HepG2 (cell line): ENCODE results near the gene C9orf50. TPM values are rescaled to one million over a fixed set of nuclear protein-coding genes. Genes with fewer than 3 reads are reported as not detected.
A peak's percentile ranks its signal among the peaks of the same experiment; 100 is the strongest.

Source experiments
- EP300 ChIP-seq, 3 experiments: sonication (generic) in 1 of 3; formaldehyde crosslinking in 1 of 3; IDR thresholded peaks; 2 replicates each; pipeline versions ENCODE4 v1.5.1 to v1.6.1; 2011 to 2020; ENCODE audit warnings: low read depth in 2 of 3, low read length in 2 of 3, borderline replicate concordance in 1 of 3, improper control_type of control experiment in 1 of 3, mild to moderate bottlenecking in 1 of 3, missing genetic modification reagents in 1 of 3, moderate library complexity in 1 of 3
- FOXC1 ChIP-seq: sonication (generic); formaldehyde crosslinking; IDR thresholded peaks from 2 replicates; pipeline ENCODE4 v1.8.0; 2022; ENCODE audit warnings: mild to moderate bottlenecking, missing genetic modification reagents, borderline replicate concordance
- GABPB1 ChIP-seq: IDR thresholded peaks from 2 replicates; pipeline ENCODE4 v1.6.1; 2016; ENCODE audit warnings: mild to moderate bottlenecking, missing genetic modification reagents, moderate library complexity, missing compliant biosample characterization
- GTF3A ChIP-seq: sonication (generic); formaldehyde crosslinking; conservative IDR thresholded peaks from 2 replicates; pipeline ENCODE4 v1.4.0; 2020; ENCODE audit warnings: mild to moderate bottlenecking, missing genetic modification reagents
- MAFK ChIP-seq, 2 experiments: IDR thresholded peaks in 1 of 2; conservative IDR thresholded peaks in 1 of 2; 2 replicates each; pipeline ENCODE4 v1.6.1; 2011; ENCODE audit warnings: improper control_type of control experiment in 2 of 2, low read length in 2 of 2
- PITX1 ChIP-seq: sonication (generic); formaldehyde crosslinking; IDR thresholded peaks from 2 replicates; pipeline ENCODE4 v1.5.1; 2020; ENCODE audit warnings: mild to moderate bottlenecking, missing genetic modification reagents
- SP5 ChIP-seq: IDR thresholded peaks from 2 replicates; pipeline ENCODE4 v1.6.1; 2016; ENCODE audit warnings: low read depth, borderline replicate concordance
- TCF7 ChIP-seq: sonication (generic); IDR thresholded peaks from 2 replicates; pipeline ENCODE4 v1.6.1; 2016; ENCODE audit warnings: antibody characterized with exemption, low read depth
- ZNF280D ChIP-seq: sonication (generic); formaldehyde crosslinking; IDR thresholded peaks from 2 replicates; pipeline ENCODE4 v1.5.1; 2020; ENCODE audit warnings: mild to moderate bottlenecking, missing genetic modification reagents
- ZNF512B ChIP-seq: sonication (generic); formaldehyde crosslinking; IDR thresholded peaks from 2 replicates; pipeline ENCODE4 v1.5.1; 2020; ENCODE audit warnings: missing genetic modification reagents, mild to moderate bottlenecking, borderline replicate concordance
- ZSCAN9 ChIP-seq: IDR thresholded peaks from 2 replicates; pipeline ENCODE4 v1.6.1; 2016; ENCODE audit warnings: borderline replicate concordance
- ZZZ3 ChIP-seq: sonication (generic); formaldehyde crosslinking; IDR thresholded peaks from 2 replicates; pipeline ENCODE4 v1.4.0; 2020; ENCODE audit warnings: missing genetic modification reagents, mild to moderate bottlenecking, borderline replicate concordance
- polyA plus RNA-seq, 8 experiments: library from polyadenylated mRNA; depleted of rRNA in 3 of 8; stranded (reverse) in 7 of 8; unstranded in 1 of 8; fragments of >200 nt; fragmentation: Illumina TruSeq in 4 of 8; extraction: Trizol in 4 of 8; gene quantifications; 2 replicates each; pipeline versions ENCODE4 v1.2.1 to v1.2.3, GENCODE V29; 2011 to 2016; ENCODE audit warnings: low read depth in 4 of 8, missing spikeins in 1 of 8, mixed read lengths in 1 of 8; ENCODE audit not compliant: insufficient read depth in 1 of 8
- total RNA-seq, 5 experiments: library from RNA; depleted of rRNA; stranded (reverse); fragments of >200 nt; fragmentation: Illumina TruSeq; extraction: Trizol; gene quantifications; 2 replicates each; pipeline ENCODE4 v1.2.3, GENCODE V29; 2016; ENCODE audit warnings: low read depth in 1 of 5
- TF ChIP-seq, protein P1 (sequence below): IDR thresholded peaks from 2 replicates; pipeline ENCODE4 v1.6.1; 2016; ENCODE audit warnings: mild to moderate bottlenecking, missing biosample characterization, missing genetic modification reagents
- TF ChIP-seq, protein P2 (sequence below): sonication (generic); formaldehyde crosslinking; IDR thresholded peaks from 2 replicates; pipeline ENCODE4 v1.9.0; 2021; ENCODE audit warnings: missing genetic modification reagents, mild to moderate bottlenecking, borderline replicate concordance
- TF ChIP-seq, protein P3 (sequence below): sonication (generic); formaldehyde crosslinking; IDR thresholded peaks from 2 replicates; pipeline ENCODE4 v1.4.0; 2020; ENCODE audit warnings: mild to moderate bottlenecking, missing genetic modification reagents
- TF ChIP-seq, protein P4 (sequence below): sonication (generic); formaldehyde crosslinking; IDR thresholded peaks from 2 replicates; pipeline ENCODE4 v1.5.0; 2020; ENCODE audit warnings: mild to moderate bottlenecking, missing genetic modification reagents

The C9orf50 gene
- total and polyA plus RNA-seq, 2 of the 13 experiments (the other 11 are each of a cell fraction or from before 2014, with no cell fraction given) = not detected

DNA sequence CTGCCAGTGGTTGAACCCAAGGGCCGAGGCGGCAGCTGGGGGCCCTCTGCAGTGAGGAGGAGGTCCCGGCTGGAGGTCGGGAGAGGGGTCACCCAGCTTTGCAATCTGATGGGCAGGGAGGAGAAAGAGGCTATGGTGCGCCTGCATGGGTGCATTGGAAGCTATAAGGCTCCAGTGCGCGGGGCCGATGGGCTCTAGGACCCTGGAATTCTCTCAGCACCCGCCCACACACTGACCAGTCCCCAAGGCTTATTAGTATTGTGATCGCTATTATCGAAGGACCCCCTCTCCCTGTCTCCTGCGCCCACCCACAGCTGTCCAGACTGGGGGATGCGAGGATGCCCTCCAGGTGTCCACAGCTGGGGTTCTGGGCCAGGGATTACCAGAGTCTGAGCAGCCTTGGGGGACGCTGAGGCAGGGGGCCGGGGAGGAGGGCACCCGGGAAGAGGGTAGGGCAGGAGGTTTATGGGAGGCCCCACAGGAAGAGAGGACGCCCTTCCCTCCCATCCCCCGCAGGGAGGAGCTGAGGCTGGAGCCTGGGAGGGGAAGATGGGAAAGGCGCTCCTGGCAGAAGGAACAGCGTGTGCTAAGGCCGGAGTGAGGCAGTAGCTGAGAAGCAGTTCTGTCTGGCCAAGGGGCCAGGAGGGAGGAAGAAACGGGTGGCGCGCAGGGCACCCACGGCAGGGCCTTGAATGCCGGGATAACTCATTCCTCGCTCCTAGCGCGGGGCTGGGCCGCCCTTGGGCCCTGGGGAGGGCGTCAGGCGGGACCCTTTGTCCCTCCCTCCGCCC, 24.2 kb downstream of the C9orf50 start (continued):
- TF ChIP-seq ZNF512B = 0 out of 2 replicates have a peak, but pooled peaks have one; percentile 3
- TF ChIP-seq, protein P1, sequence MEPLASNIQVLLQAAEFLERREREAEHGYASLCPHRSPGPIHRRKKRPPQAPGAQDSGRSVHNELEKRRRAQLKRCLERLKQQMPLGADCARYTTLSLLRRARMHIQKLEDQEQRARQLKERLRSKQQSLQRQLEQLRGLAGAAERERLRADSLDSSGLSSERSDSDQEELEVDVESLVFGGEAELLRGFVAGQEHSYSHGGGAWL (CRISPR knock-in tag) = no peak; the same call in 1 of the 2 replicates
- peak; percentile 64; the same call in 1 of the 2 replicates for TF ChIP-seq PITX1
- peak; percentile 16; the same call in 1 of the 2 replicates for TF ChIP-seq TCF7
- TF ChIP-seq, protein P2, sequence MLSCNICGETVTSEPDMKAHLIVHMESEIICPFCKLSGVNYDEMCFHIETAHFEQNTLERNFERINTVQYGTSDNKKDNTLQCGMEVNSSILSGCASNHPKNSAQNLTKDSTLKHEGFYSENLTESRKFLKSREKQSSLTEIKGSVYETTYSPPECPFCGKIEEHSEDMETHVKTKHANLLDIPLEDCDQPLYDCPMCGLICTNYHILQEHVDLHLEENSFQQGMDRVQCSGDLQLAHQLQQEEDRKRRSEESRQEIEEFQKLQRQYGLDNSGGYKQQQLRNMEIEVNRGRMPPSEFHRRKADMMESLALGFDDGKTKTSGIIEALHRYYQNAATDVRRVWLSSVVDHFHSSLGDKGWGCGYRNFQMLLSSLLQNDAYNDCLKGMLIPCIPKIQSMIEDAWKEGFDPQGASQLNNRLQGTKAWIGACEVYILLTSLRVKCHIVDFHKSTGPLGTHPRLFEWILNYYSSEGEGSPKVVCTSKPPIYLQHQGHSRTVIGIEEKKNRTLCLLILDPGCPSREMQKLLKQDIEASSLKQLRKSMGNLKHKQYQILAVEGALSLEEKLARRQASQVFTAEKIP (CRISPR knock-in tag) = no peak
- 0 out of 2 replicates have a peak, but pooled peaks have one; percentile 7 for TF ChIP-seq ZZZ3 (CRISPR knock-in tag)
- TF ChIP-seq SP5 (CRISPR knock-in tag) = peak; percentile 51
- TF ChIP-seq, protein P3, sequence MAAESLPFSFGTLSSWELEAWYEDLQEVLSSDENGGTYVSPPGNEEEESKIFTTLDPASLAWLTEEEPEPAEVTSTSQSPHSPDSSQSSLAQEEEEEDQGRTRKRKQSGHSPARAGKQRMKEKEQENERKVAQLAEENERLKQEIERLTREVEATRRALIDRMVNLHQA (CRISPR knock-in tag) = no peak
- TF ChIP-seq, protein P4, sequence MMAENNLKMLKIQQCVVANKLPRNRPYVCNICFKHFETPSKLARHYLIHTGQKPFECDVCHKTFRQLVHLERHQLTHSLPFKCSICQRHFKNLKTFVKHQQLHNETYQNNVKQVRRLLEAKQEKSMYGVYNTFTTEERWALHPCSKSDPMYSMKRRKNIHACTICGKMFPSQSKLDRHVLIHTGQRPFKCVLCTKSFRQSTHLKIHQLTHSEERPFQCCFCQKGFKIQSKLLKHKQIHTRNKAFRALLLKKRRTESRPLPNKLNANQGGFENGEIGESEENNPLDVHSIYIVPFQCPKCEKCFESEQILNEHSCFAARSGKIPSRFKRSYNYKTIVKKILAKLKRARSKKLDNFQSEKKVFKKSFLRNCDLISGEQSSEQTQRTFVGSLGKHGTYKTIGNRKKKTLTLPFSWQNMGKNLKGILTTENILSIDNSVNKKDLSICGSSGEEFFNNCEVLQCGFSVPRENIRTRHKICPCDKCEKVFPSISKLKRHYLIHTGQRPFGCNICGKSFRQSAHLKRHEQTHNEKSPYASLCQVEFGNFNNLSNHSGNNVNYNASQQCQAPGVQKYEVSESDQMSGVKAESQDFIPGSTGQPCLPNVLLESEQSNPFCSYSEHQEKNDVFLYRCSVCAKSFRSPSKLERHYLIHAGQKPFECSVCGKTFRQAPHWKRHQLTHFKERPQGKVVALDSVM (CRISPR knock-in tag) = peak; percentile 64
- TF ChIP-seq FOXC1 = 0 out of 2 replicates have a peak, but pooled peaks have one; percentile 32
- TF ChIP-seq MAFK (conservative IDR thresholded peaks at IDR 0.05 in 1 of 2, IDR thresholded peaks at IDR 0.05 in 1 of 2; ENCODE audit: low read length in 2 of 2) = no peak
- peak; percentile 61; the same call in 1 of the 2 replicates for TF ChIP-seq ZSCAN9 (CRISPR knock-in tag)
- peak; percentile 0; the same call in 1 of the 2 replicates for TF ChIP-seq GABPB1 (CRISPR knock-in tag)
- 0 out of 2 replicates have a peak, but pooled peaks have one; percentile 18 for TF ChIP-seq GTF3A (CRISPR knock-in tag)
- 0 out of 4 replicates have a peak, but pooled peaks of 1 of the 2 experiments have one; percentile 34 for TF ChIP-seq EP300 (IDR thresholded peaks at IDR 0.05; ENCODE audit: low read depth in 2 of 2, low read length in 2 of 2)
- TF ChIP-seq EP300 (CRISPR knock-in tag; IDR thresholded peaks at IDR 0.05; ENCODE audit: borderline replicate concordance) = no peak
- TF ChIP-seq ZNF280D (CRISPR knock-in tag) = no peak
